Astrocyte (in vitro differentiated cells and primary cell): ENCODE data around the gene RHBDL3.

Experiments used
- EZH2 ChIP-seq: IDR thresholded peaks from 2 replicates; pipeline ENCODE4 v1.6.1; 2012; ENCODE audit warnings: mild to moderate bottlenecking, low read length, inconsistent platforms; ENCODE audit not compliant: insufficient read depth
- TF ChIP-seq, protein P1 (sequence below): IDR thresholded peaks from 2 replicates; pipeline ENCODE4 v1.5.1; 2011; ENCODE audit warnings: low read depth, mild to moderate bottlenecking, inconsistent platforms, low read length, moderate library complexity; ENCODE audit not compliant: insufficient read depth

DNA sequence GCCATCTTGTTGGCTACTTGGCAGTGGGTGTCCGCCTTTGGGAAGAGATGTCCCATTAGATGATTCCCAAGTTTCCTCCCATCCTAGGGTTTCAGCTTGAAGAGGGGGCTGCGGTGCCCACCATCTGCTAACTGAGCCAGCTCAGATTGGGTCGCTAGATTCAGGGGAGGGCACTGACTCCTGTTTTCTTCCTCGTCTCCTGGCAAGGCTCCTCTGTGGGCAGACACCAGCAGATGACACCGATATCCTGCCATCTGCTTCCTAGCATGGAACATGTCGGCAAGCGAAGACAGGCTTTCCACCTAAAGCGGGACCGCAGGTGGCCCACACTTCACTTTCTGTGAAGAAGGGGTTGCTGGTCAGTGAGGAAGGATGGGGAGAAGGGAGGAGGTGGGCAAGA lies 49.0 kb downstream of the RHBDL3 start:
- TF ChIP-seq, protein P1, sequence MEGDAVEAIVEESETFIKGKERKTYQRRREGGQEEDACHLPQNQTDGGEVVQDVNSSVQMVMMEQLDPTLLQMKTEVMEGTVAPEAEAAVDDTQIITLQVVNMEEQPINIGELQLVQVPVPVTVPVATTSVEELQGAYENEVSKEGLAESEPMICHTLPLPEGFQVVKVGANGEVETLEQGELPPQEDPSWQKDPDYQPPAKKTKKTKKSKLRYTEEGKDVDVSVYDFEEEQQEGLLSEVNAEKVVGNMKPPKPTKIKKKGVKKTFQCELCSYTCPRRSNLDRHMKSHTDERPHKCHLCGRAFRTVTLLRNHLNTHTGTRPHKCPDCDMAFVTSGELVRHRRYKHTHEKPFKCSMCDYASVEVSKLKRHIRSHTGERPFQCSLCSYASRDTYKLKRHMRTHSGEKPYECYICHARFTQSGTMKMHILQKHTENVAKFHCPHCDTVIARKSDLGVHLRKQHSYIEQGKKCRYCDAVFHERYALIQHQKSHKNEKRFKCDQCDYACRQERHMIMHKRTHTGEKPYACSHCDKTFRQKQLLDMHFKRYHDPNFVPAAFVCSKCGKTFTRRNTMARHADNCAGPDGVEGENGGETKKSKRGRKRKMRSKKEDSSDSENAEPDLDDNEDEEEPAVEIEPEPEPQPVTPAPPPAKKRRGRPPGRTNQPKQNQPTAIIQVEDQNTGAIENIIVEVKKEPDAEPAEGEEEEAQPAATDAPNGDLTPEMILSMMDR: no peak
- no peak for TF ChIP-seq EZH2
